AG09319 (cell line): ENCODE results near the gene KLHL2.

Experiments used
- DNase-seq: peaks from one replicate; pipeline ENCODE4 v3.0.0-alpha.2; 2010; ENCODE audit warnings: low read depth; ENCODE audit errors: extremely low read depth
- CTCF ChIP-seq: IDR thresholded peaks from 2 replicates; pipeline ENCODE4 v1.5.1; 2011; ENCODE audit warnings: low read depth, mild to moderate bottlenecking, inconsistent platforms, low read length, moderate library complexity

Gene KLHL2

GRCh38 chr4:165328708-165329107, 121.3 kb downstream of the KLHL2 start:
- DNase-seq, result no peak
- TF ChIP-seq CTCF, result no peak

- no peak for DNase-seq
- TF ChIP-seq CTCF, result no peak
Measured at GRCh38 chr4:165330071-165330470, 122.7 kb downstream of the KLHL2 start.

- no peak for TF ChIP-seq CTCF
Measured at GRCh38 chr4:165330666-165331065, 123.3 kb downstream of the KLHL2 start.

GRCh38 chr4:165331359-165331758, 124.0 kb downstream of the KLHL2 start:
- no peak for DNase-seq
- no peak for TF ChIP-seq CTCF

More at GRCh38 chr4:165330666-165331065, 123.3 kb downstream of the KLHL2 start:
- no peak for DNase-seq

GRCh38 chr4:165331823-165332222, 124.5 kb downstream of the KLHL2 start:
- no peak for TF ChIP-seq CTCF
- DNase-seq, result no peak

- TF ChIP-seq CTCF, result no peak
- no peak for DNase-seq
Measured at GRCh38 chr4:165332502-165332901, 125.1 kb downstream of the KLHL2 start.

GRCh38 chr4:165335163-165335703, 127.9 kb downstream of the KLHL2 start:
- TF ChIP-seq CTCF, result no peak
- no peak for DNase-seq
